HepG2 (cell line): Measurements from ENCODE around the gene ARPC3. TPM values are rescaled to one million over a fixed set of nuclear protein-coding genes. Genes with fewer than 3 reads are reported as not detected.

Source experiments
- CSRNP2 ChIP-seq: sonication (generic); formaldehyde crosslinking; conservative IDR thresholded peaks from 2 replicates; pipeline ENCODE4 v1.8.0; 2022; ENCODE audit warnings: low read depth, missing genetic modification reagents
- E2F5 ChIP-seq: sonication (generic); formaldehyde crosslinking; conservative IDR thresholded peaks from 2 replicates; pipeline ENCODE4 v1.4.0; 2020; ENCODE audit warnings: missing genetic modification reagents
- EP300 ChIP-seq, 3 experiments: sonication (generic) in 1 of 3; formaldehyde crosslinking in 1 of 3; IDR thresholded peaks; 2 replicates each; pipeline versions ENCODE4 v1.5.1 to v1.6.1; 2011 to 2020; ENCODE audit warnings: low read depth in 2 of 3, low read length in 2 of 3, borderline replicate concordance in 1 of 3, improper control_type of control experiment in 1 of 3, mild to moderate bottlenecking in 1 of 3, missing genetic modification reagents in 1 of 3, moderate library complexity in 1 of 3
- HINFP ChIP-seq: sonication (generic); formaldehyde crosslinking; IDR thresholded peaks from 2 replicates; pipeline ENCODE4 v1.4.0; 2020; ENCODE audit warnings: low read depth, mild to moderate bottlenecking, missing genetic modification reagents
- HOXA5 ChIP-seq: sonication (generic); formaldehyde crosslinking; IDR thresholded peaks from 2 replicates; pipeline ENCODE4 v1.4.0; 2020; ENCODE audit warnings: missing genetic modification reagents
- IKZF4 ChIP-seq: sonication (generic); formaldehyde crosslinking; IDR thresholded peaks from 2 replicates; pipeline ENCODE4 v1.5.1; 2020; ENCODE audit warnings: borderline replicate concordance, mild to moderate bottlenecking, low read depth, missing genetic modification reagents; ENCODE audit errors: not compliant biosample characterization
- JDP2 ChIP-seq: sonication (generic); formaldehyde crosslinking; IDR thresholded peaks from 2 replicates; pipeline ENCODE4 v1.8.1; 2022; ENCODE audit warnings: missing genetic modification reagents, borderline replicate concordance
- MIXL1 ChIP-seq: IDR thresholded peaks from 2 replicates; pipeline ENCODE4 v1.6.1; 2016
- MTF1 ChIP-seq: sonication (generic); formaldehyde crosslinking; IDR thresholded peaks from 2 replicates; pipeline ENCODE4 v1.5.0; 2020; ENCODE audit warnings: missing genetic modification reagents
- MXD3 ChIP-seq: IDR thresholded peaks from 2 replicates; pipeline ENCODE4 v1.6.1; 2016; ENCODE audit warnings: mild to moderate bottlenecking, missing biosample characterization, missing genetic modification reagents
- MYC ChIP-seq: sonication (generic); formaldehyde crosslinking; IDR thresholded peaks from 2 replicates; pipeline ENCODE4 v1.9.0; 2021; ENCODE audit warnings: missing genetic modification reagents, borderline replicate concordance
- NPAS2 ChIP-seq: sonication (generic); formaldehyde crosslinking; IDR thresholded peaks from 2 replicates; pipeline ENCODE4 v1.8.0; 2022; ENCODE audit warnings: mild to moderate bottlenecking, missing genetic modification reagents, borderline replicate concordance
- SP1 ChIP-seq, 2 experiments: fragments of 450-650 bp in 1 of 2; sonication (generic) in 1 of 2; formaldehyde crosslinking in 1 of 2; IDR thresholded peaks; 2 replicates each; pipeline versions ENCODE4 v1.4.0 to v1.6.1; 2016 to 2020; ENCODE audit warnings: missing genetic modification reagents in 1 of 2
- THAP11 ChIP-seq: IDR thresholded peaks from 2 replicates; pipeline ENCODE4 v1.6.1; 2016; ENCODE audit warnings: missing biosample characterization, missing genetic modification reagents
- YEATS2 ChIP-seq: sonication (generic); formaldehyde crosslinking; IDR thresholded peaks from 2 replicates; pipeline ENCODE4 v1.4.0; 2020; ENCODE audit warnings: missing genetic modification reagents, borderline replicate concordance
- ZFP41 ChIP-seq: sonication (generic); formaldehyde crosslinking; IDR thresholded peaks from 2 replicates; pipeline ENCODE4 v1.4.0; 2020; ENCODE audit warnings: mild to moderate bottlenecking, missing genetic modification reagents, borderline replicate concordance
- ZNF101 ChIP-seq: sonication (generic); formaldehyde crosslinking; IDR thresholded peaks from 2 replicates; pipeline ENCODE4 v1.4.0; 2020; ENCODE audit warnings: mild to moderate bottlenecking, low read depth, missing genetic modification reagents, borderline replicate concordance
- ZNF317 ChIP-seq: sonication (generic); formaldehyde crosslinking; IDR thresholded peaks from 2 replicates; pipeline ENCODE4 v1.5.0; 2020; ENCODE audit warnings: mild to moderate bottlenecking, missing genetic modification reagents
- ZNF34 ChIP-seq: sonication (generic); formaldehyde crosslinking; IDR thresholded peaks from 2 replicates; pipeline ENCODE4 v1.4.0; 2020; ENCODE audit warnings: mild to moderate bottlenecking, missing genetic modification reagents, borderline replicate concordance
- ZNF382 ChIP-seq: sonication (generic); formaldehyde crosslinking; IDR thresholded peaks from 2 replicates; pipeline ENCODE4 v1.5.0; 2020; ENCODE audit warnings: missing genetic modification reagents, mild to moderate bottlenecking, borderline replicate concordance
- ZNF614 ChIP-seq: IDR thresholded peaks from 2 replicates; pipeline ENCODE4 v1.6.1; 2018; ENCODE audit warnings: missing biosample characterization, missing genetic modification reagents, inconsistent platforms, borderline replicate concordance
- ZNF784 ChIP-seq: sonication (generic); formaldehyde crosslinking; IDR thresholded peaks from 2 replicates; pipeline ENCODE4 v1.5.1; 2020; ENCODE audit warnings: missing genetic modification reagents, mild to moderate bottlenecking, borderline replicate concordance
- ZSCAN22 ChIP-seq: sonication (generic); formaldehyde crosslinking; IDR thresholded peaks from 2 replicates; pipeline ENCODE4 v1.4.0; 2020; ENCODE audit warnings: mild to moderate bottlenecking, missing genetic modification reagents
- polyA plus RNA-seq, 8 experiments: library from polyadenylated mRNA; depleted of rRNA in 3 of 8; stranded (reverse) in 7 of 8; unstranded in 1 of 8; fragments of >200 nt; fragmentation: Illumina TruSeq in 4 of 8; extraction: Trizol in 4 of 8; gene quantifications; 2 replicates each; pipeline versions ENCODE4 v1.2.1 to v1.2.3, GENCODE V29; 2011 to 2016; ENCODE audit warnings: low read depth in 4 of 8, missing spikeins in 1 of 8, mixed read lengths in 1 of 8; ENCODE audit not compliant: insufficient read depth in 1 of 8
- total RNA-seq, 5 experiments: library from RNA; depleted of rRNA; stranded (reverse); fragments of >200 nt; fragmentation: Illumina TruSeq; extraction: Trizol; gene quantifications; 2 replicates each; pipeline ENCODE4 v1.2.3, GENCODE V29; 2016; ENCODE audit warnings: low read depth in 1 of 5

ARPC3 gene
- total and polyA plus RNA-seq, 2 of the 13 experiments (the other 11 are each of a cell fraction or from before 2014, with no cell fraction given) = 32.7 to 234 TPM

GRCh38 chr12:110403146-110403975 lies 46.8 kb downstream of the ARPC3 start, which contains the start of gene ANAPC7 (continued):
- TF ChIP-seq E2F5 (CRISPR knock-in tag) = peak; percentile 39; the same call in 1 of the 2 replicates
- no peak; the same call in none of the 2 replicates for TF ChIP-seq ZNF614 (CRISPR knock-in tag)
- no peak for TF ChIP-seq NPAS2 (CRISPR knock-in tag)
- peak; percentile 66; the same call in 1 of the 2 replicates for TF ChIP-seq ZNF317 (CRISPR knock-in tag)
- TF ChIP-seq MTF1 (CRISPR knock-in tag) = no peak
- TF ChIP-seq MIXL1 = no peak
- 0 out of 2 replicates have a peak, but pooled peaks have one; percentile 37 for TF ChIP-seq ZNF101 (CRISPR knock-in tag)
- no peak for TF ChIP-seq CSRNP2 (CRISPR knock-in tag)
- TF ChIP-seq ZNF382 (CRISPR knock-in tag) = no peak
- peak; percentile 59; the same call in 1 of the 2 replicates for TF ChIP-seq HOXA5 (CRISPR knock-in tag)
- peak; percentile 52; the same call in 1 of the 2 replicates for TF ChIP-seq ZFP41 (CRISPR knock-in tag)
- TF ChIP-seq JDP2 (CRISPR knock-in tag) = no peak
- TF ChIP-seq MYC = peak; percentile 96
- TF ChIP-seq ZNF784 (CRISPR knock-in tag) = no peak; the same call in 1 of the 2 replicates
- no peak for TF ChIP-seq EP300 (IDR thresholded peaks at IDR 0.05; ENCODE audit: low read depth in 2 of 2, low read length in 2 of 2)
- TF ChIP-seq EP300 (CRISPR knock-in tag; IDR thresholded peaks at IDR 0.05; ENCODE audit: borderline replicate concordance) = 0 out of 2 replicates have a peak, but pooled peaks have one; percentile 25
- TF ChIP-seq ZSCAN22 = no peak
- TF ChIP-seq IKZF4 (CRISPR knock-in tag) = no peak
- peak; percentile 96 for TF ChIP-seq MXD3
- peak; percentile 87 for TF ChIP-seq THAP11 (CRISPR knock-in tag)
- TF ChIP-seq YEATS2 (CRISPR knock-in tag) = no peak; the same call in 1 of the 2 replicates
- no peak for TF ChIP-seq ZNF34 (CRISPR knock-in tag)
- TF ChIP-seq HINFP (CRISPR knock-in tag) = no peak
- no peak for TF ChIP-seq SP1 (IDR thresholded peaks at IDR 0.05)
- no peak for TF ChIP-seq SP1 (CRISPR knock-in tag; IDR thresholded peaks at IDR 0.05)
